MM.1S (cell line): Measurements from ENCODE around the gene PCGF1.

Source experiments
- EZH2 ChIP-seq: fragments of 300-600 bp; sonication (generic); optimal IDR thresholded peaks from 2 replicates; pipeline ENCODE3; 2017; ENCODE audit warnings: low read depth, mild to moderate bottlenecking, antibody characterized with exemption, low read length, mixed read lengths
- TF ChIP-seq, protein P1 (sequence below): fragments of 300-600 bp; sonication (generic); IDR thresholded peaks from 2 replicates; pipeline ENCODE4 v1.5.1; 2016; ENCODE audit warnings: antibody characterized with exemption, low read length, mixed read lengths

DNA sequence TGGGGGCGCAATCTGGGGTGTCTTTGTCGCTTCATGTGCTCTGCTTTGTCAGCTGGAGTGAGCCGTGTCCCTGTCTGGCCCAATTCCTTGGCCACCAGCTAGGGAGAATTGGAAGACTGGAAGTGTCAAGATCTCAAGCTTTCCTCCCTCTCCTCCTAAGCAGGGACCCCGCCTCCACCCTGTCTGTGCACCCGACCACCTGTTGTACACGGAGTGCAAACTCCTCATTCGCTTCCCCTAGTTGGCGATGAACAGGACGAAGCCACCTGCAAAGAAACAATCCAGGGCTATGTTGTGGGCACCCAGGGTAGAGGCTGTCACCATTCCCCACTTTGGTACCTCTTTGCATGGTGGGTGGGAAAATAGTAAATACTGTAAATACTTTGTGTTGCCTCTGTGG, 20.2 kb upstream of the PCGF1 start:
- TF ChIP-seq, protein P1, sequence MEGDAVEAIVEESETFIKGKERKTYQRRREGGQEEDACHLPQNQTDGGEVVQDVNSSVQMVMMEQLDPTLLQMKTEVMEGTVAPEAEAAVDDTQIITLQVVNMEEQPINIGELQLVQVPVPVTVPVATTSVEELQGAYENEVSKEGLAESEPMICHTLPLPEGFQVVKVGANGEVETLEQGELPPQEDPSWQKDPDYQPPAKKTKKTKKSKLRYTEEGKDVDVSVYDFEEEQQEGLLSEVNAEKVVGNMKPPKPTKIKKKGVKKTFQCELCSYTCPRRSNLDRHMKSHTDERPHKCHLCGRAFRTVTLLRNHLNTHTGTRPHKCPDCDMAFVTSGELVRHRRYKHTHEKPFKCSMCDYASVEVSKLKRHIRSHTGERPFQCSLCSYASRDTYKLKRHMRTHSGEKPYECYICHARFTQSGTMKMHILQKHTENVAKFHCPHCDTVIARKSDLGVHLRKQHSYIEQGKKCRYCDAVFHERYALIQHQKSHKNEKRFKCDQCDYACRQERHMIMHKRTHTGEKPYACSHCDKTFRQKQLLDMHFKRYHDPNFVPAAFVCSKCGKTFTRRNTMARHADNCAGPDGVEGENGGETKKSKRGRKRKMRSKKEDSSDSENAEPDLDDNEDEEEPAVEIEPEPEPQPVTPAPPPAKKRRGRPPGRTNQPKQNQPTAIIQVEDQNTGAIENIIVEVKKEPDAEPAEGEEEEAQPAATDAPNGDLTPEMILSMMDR, result no peak
- TF ChIP-seq EZH2, result no peak
